ENCODE data around the gene CYP3A4. TPM values are rescaled to one million over a fixed set of nuclear protein-coding genes. Genes with fewer than 3 reads are reported as not detected.

The CYP3A4 gene
- total and polyA plus RNA-seq, 2 of the 13 experiments (the other 11 are each of a cell fraction or from before 2014, with no cell fraction given), result 0.11 to 0.24 TPM

DNA sequence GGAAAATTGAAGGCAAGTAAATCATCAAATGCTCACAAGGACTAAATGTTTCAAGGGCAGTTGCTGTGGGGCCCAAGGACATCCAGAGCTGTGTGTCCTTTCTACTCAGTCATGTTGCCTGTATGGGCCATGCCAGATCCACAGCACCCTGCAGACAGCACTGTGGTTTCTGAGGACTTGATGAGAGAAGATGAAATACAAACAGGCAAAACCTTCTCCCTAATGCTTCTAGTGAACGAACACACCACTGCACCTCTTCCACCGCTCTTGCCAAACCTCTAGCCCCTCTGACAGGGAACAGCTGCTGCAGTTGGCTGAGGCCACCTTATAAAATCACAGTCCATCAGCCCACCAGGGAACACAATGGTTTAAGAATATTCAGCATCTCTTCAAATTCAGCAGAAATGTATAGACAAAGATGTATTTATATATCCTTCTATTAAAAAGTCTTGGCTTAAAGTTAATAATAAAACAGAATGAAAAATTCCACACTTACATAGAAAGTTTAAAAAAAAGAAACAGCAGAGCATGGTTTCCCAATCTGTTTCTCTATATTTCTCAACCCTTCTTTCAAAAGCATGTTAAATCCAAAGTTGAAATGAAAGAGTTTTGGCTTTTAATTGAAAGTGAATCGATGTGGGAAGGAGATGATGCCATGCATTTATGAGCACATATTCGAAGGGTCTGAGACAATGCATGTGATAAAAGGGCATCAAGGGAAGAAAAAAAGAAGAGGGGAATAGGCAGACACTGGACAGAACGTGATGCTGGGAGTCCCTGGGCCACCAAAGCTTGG is 63.0 kb downstream of the CYP3A4 start:
- no peaks in the 10 kb centered on the region for H3K79me2 ChIP-seq (ENCODE audit: insufficient read depth, low read length)
- intact Hi-C loops (cut with micrococcal nuclease; ENCODE audit: unreplicated experiment) (no loop called here), in situ Hi-C loops (cut with HindIII; ENCODE audit: extremely low pct_ligation_motif_present, low pct_unique_long_range_greater_than_20kb) (no loop called here)
- no peak overlapping the region for H2AFZ ChIP-seq (ENCODE audit: low read length)
- no peak overlapping the region for H3K4me3 ChIP-seq (replicated peaks in 1 of 3; ENCODE audit: insufficient read depth in 1 of 3, low read depth in 2 of 3, low read length in 3 of 3)
- no peak overlapping the region for H3K9ac ChIP-seq (ENCODE audit: insufficient read depth, low read depth, low read length)
- CTCF ChIA-PET (ENCODE audit: low intra/inter-chr PET ratio, low total read pairs), result no interaction called here
- peak overlapping the region; percentile 48 for H3K27ac ChIP-seq (ENCODE audit: extremely low read length, insufficient read depth, low read length)
- H3K27me3 ChIP-seq (ENCODE audit: control insufficient read depth in 1 of 2, insufficient read depth in 2 of 2, low read length in 2 of 2), result no peaks in the 10 kb centered on the region
- FAIRE-seq, result no peak
- peaks cover 24% of the 10 kb centered on the region for H3K4me1 ChIP-seq (ENCODE audit: insufficient read depth, low read length)
- H4K20me1 ChIP-seq (ENCODE audit: insufficient read depth, low read length), result no peaks in the 10 kb centered on the region
- WGBS (ENCODE audit: low lambda C conversion rate), result 94% methylated on average over 5 of the region's 5 CpGs
- no peak for DNase-seq (ENCODE audit: low spot score)
- 0 out of 2 replicates have a peak, but pooled peaks cover 5% of the 10 kb centered on the region for H3K9me3 ChIP-seq (ENCODE audit: low read length)
- ATAC-seq, result peak; percentile 79
- TSS peak; percentile 76 for BruUV-seq (replicated peaks)
- H3K36me3 ChIP-seq (replicated peaks in 1 of 2; ENCODE audit: control insufficient read depth in 1 of 2, insufficient read depth in 2 of 2, low read length in 2 of 2), result no peaks in the 10 kb centered on the region
- H3K4me2 ChIP-seq (ENCODE audit: low read depth, low read length), result peak overlapping the region; percentile 58
- POLR2A ChIA-PET, result interaction anchor here (2.0 kb wide), 2 partner anchors 9 to 27 kb away, joined by 16 to 25 read pairs; no protein-coding TSS in a partner anchor
- no peak for TF ChIP-seq PAXIP1 (CRISPR knock-in tag; conservative IDR thresholded peaks at IDR 0.05)
- TF ChIP-seq ZNF207 (IDR thresholded peaks at IDR 0.05; ENCODE audit: borderline replicate concordance), result no peak
- TF ChIP-seq NONO (IDR thresholded peaks at IDR 0.05), result no peak
- no peak for TF ChIP-seq NONO (CRISPR knock-in tag; conservative IDR thresholded peaks at IDR 0.05)
- no peak for TF ChIP-seq FOSL2 (CRISPR knock-in tag; IDR thresholded peaks at IDR 0.05)
- TF ChIP-seq POGZ (CRISPR knock-in tag; IDR thresholded peaks at IDR 0.05), result no peak; the same call in 1 of the 2 replicates
- no peak; the same call in 1 of the 2 replicates for TF ChIP-seq ZFP36L1 (CRISPR knock-in tag; IDR thresholded peaks at IDR 0.05)
- no peak for TF ChIP-seq RARA (CRISPR knock-in tag; IDR thresholded peaks at IDR 0.05)
- no peak for TF ChIP-seq MIER2 (CRISPR knock-in tag; IDR thresholded peaks at IDR 0.05)
- TF ChIP-seq KMT2A (CRISPR knock-in tag; IDR thresholded peaks at IDR 0.05), result no peak
- no peak for TF ChIP-seq MXI1 (IDR thresholded peaks at IDR 0.05; ENCODE audit: borderline replicate concordance, low read depth, low read length)
- TF ChIP-seq MTF1 (CRISPR knock-in tag; IDR thresholded peaks at IDR 0.05), result no peak
- no peak for TF ChIP-seq ZNF777 (CRISPR knock-in tag; IDR thresholded peaks at IDR 0.05)
- TF ChIP-seq CREB1 (IDR thresholded peaks at IDR 0.05), result no peak
- 0 out of 2 replicates have a peak, but pooled peaks have one; percentile 3 for TF ChIP-seq CREB1 (CRISPR knock-in tag; IDR thresholded peaks at IDR 0.05)
- no peak for TF ChIP-seq SATB2 (CRISPR knock-in tag; IDR thresholded peaks at IDR 0.05)
- no peak for TF ChIP-seq PRDM10 (CRISPR knock-in tag; IDR thresholded peaks at IDR 0.05; ENCODE audit: low read depth)
- 0 out of 2 replicates have a peak, but pooled peaks have one; percentile 4 for TF ChIP-seq PHF21A (CRISPR knock-in tag; IDR thresholded peaks at IDR 0.05)

All from HepG2 (cell line).